Aorta (tissue), 5 donors: Measurements from ENCODE around the gene VRK1. TPM values are rescaled to one million over a fixed set of nuclear protein-coding genes. Genes with fewer than 3 reads are reported as not detected.
"Not testable (repeated sequence)": the region's sequence is repeated elsewhere in the genome, so short reads cannot be mapped to it uniquely, and the experiment has no call there.

Source experiments
- ATAC-seq: fragments of 200-7000 bp; cut with Tn5 transposase; one replicate; pipeline ENCODE4 v1.9.1; 2022; ENCODE audit warnings: moderate library complexity; ENCODE audit not compliant: low FRiP score
- DNase-seq, 2 donors: peaks; one replicate each; pipeline ENCODE4 v3.0.0-alpha.2; 2020
- H3K27ac ChIP-seq, 2 donors: one replicate each; pipeline ENCODE4 v1.5.1; 2013; ENCODE audit warnings: low read length in 2 of 2, mild to moderate bottlenecking in 2 of 2, moderate library complexity in 2 of 2, control low read depth in 1 of 2, inconsistent platforms in 1 of 2, low read depth in 1 of 2
- H3K27me3 ChIP-seq, 2 donors: one replicate each; pipeline ENCODE4 v1.6.1; 2013; ENCODE audit warnings: control low read depth in 1 of 2, low read length in 1 of 2, mild to moderate bottlenecking in 1 of 2, moderate library complexity in 1 of 2; ENCODE audit not compliant: insufficient read depth in 2 of 2, control insufficient read depth in 1 of 2
- H3K36me3 ChIP-seq, 2 donors: one replicate each; pipeline ENCODE4 v1.6.1; 2013; ENCODE audit warnings: control low read depth in 1 of 2, low read length in 1 of 2, mild to moderate bottlenecking in 1 of 2; ENCODE audit not compliant: insufficient read depth in 2 of 2, control insufficient read depth in 1 of 2
- H3K4me1 ChIP-seq, 2 donors: one replicate each; pipeline ENCODE4 v1.6.1; 2013; ENCODE audit warnings: low read length in 2 of 2, control low read depth in 1 of 2, mild to moderate bottlenecking in 1 of 2, moderate library complexity in 1 of 2; ENCODE audit not compliant: insufficient read depth in 2 of 2, control insufficient read depth in 1 of 2
- H3K4me3 ChIP-seq, 2 donors: one replicate each; pipeline ENCODE4 v1.5.1; 2013; ENCODE audit warnings: low read length in 2 of 2, control low read depth in 1 of 2, mild to moderate bottlenecking in 1 of 2
- H3K9me3 ChIP-seq: one replicate; pipeline ENCODE4 v1.6.1; 2013; ENCODE audit warnings: mild to moderate bottlenecking, low read length; ENCODE audit not compliant: control insufficient read depth
- WGBS, 2 donors: extraction: QIAGEN DNeasy Blood & Tissue Kit; methylation state at CpG; one replicate each; pipeline ENCODE4 v1.1.7; 2013; 5-methylcytosine and 5-hydroxymethylcytosine counted together
- intact Hi-C, 2 donors: fragments of 100-400 bp; cut with DNase I; formaldehyde crosslinking; loops; one replicate each; pipeline versions ENCODE4 v1.14.2 to v1.15.0; 2022
- polyA plus RNA-seq, 2 donors: library from polyadenylated mRNA; stranded (reverse); fragments of 200-250 nt; gene quantifications; one replicate each; pipeline ENCODE4 v1.2.3, GENCODE V29; 2013
- total RNA-seq, 2 donors: library from RNA; stranded (reverse); fragmentation: NEBNext Ultra II Directional; extraction: Animal tissue kit (Norgen Biotek cat#: 25700); gene quantifications; one replicate each; pipeline ENCODE4 v1.2.1, GENCODE V29; 2021
- donor health status: healthy with polysubstance abuse.
- donor health status: Bipolar disorder and iron deficiency.
- donor health status: DM: no; HTN: no; CAD: no.
- donor health status: DM: no; HTN: no; CAD: no.
- donor health status: DM: yes; HTN: yes; CAD: no.

Gene VRK1
- total and polyA plus RNA-seq, 4 donors, result 5.8 to 9.4 (median 8.4) TPM

DNA sequence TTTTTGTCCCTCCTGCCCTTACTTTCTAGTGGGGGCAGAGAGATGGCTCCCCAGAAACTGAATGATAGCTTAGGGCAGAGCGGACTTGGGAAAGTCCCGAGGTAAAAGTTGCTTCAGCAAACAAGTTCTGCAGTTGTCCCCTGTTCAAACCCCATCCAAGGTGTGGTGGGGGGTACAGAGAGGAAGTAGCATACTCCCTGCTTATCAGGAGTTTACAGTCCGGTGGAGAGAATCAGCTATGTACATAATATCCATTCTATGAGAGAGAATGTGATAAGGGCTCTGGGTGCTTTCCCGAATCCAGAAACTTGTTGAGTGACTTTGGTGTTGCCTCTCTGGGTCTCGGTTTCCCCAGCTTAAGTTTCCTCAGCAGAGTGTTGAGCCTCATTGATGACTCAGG lies 40.4 kb upstream of the VRK1 start:
- H3K36me3 ChIP-seq, result no peaks in the 10 kb centered on the region
- 60 to 66% methylated on average over 5 of the region's 5 CpGs for WGBS, 2 donors
- ATAC-seq, result no peak
- intact Hi-C loops, result no loop called here
- no peaks in the 10 kb centered on the region for H3K4me1 ChIP-seq
- no peak overlapping the region for H3K27ac ChIP-seq
- H3K27me3 ChIP-seq, result no peaks in the 10 kb centered on the region
- H3K9me3 ChIP-seq, result no peaks in the 10 kb centered on the region
- H3K4me3 ChIP-seq, result no peak overlapping the region
- DNase-seq, result no peak

DNA sequence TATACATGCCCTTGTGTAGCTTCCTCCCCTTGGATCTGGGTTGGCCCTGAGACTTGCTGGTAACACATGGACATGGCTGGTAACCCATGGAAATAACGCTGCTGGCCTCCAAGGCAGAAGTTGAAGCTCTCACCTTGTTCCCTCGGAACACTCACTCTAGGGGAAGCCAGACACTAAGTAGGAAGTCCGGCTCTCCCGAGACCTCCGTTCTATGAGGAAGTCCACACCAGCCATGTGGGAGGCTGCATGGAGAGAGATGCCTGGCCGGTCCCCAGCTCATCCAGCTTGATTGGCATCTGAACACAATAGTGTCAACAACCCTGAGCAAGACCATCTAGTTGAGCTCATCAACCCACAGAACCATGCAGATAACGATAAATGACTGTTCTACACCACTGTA lies 39.7 kb upstream of the VRK1 start:
- Histone ChIP-seq H3K36me3 (no peaks in the 10 kb centered on the region), H3K27ac (no peak overlapping the region), H3K4me1 (no peaks in the 10 kb centered on the region), H3K4me3 (no peak overlapping the region), H3K9me3 (no peaks in the 10 kb centered on the region), H3K27me3 (no peaks in the 10 kb centered on the region)
- no peak for ATAC-seq
- 66 to 75% methylated on average over 7 of the region's 7 CpGs for WGBS, 2 donors
- intact Hi-C loops, result no loop called here
- DNase-seq, result no peak

DNA sequence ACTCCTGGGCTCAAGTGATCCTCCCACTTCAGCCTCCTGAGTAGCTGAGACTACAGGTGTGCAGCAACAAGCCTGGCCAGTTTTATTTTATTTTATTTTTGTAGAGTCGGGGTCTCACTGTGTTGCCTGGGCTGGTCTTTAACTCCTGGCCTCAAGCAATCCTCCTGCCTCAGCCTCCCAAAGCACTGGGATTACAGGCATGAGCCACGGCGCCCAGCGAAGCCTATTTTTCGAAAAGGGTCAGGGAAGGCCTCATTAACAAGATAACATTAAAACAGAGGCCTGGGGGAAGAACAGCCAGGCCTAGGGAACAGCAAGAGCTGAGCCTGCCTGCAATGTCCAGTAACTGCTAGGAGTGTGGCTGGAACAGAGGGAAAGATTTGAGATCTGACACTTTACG lies 36.1 kb upstream of the VRK1 start:
- H3K9me3 ChIP-seq, result no peaks in the 10 kb centered on the region
- ATAC-seq, result no peak
- no peaks in the 10 kb centered on the region for H3K4me1 ChIP-seq
- no peaks in the 10 kb centered on the region for H3K27me3 ChIP-seq
- no peak overlapping the region for H3K27ac ChIP-seq
- no peak for DNase-seq
- H3K4me3 ChIP-seq, result no peak overlapping the region
- WGBS, 2 donors, result 81 to 87% methylated on average over 6 of the region's 6 CpGs
- no peaks in the 10 kb centered on the region for H3K36me3 ChIP-seq
- intact Hi-C loops, result no loop called here

DNA sequence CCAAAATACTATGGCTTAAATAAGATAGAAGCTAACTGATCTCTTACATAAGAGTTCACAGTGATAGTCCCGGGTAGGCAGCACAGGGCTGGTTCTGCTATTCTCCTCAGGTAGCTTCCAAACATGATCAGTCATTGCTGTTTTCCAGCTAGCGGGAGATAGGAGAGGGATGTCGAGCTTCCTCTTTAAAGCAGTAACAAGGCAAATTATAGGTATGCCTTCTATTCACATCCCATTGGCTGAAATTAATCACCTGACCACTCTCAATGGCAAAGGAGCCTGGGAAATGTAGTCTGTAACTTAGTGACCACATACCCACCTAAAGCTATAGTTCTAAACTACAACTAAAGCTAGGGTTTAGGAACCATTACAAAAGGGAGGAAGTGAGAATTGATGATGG lies 34.5 kb upstream of the VRK1 start:
- ATAC-seq, result no peak

DNA sequence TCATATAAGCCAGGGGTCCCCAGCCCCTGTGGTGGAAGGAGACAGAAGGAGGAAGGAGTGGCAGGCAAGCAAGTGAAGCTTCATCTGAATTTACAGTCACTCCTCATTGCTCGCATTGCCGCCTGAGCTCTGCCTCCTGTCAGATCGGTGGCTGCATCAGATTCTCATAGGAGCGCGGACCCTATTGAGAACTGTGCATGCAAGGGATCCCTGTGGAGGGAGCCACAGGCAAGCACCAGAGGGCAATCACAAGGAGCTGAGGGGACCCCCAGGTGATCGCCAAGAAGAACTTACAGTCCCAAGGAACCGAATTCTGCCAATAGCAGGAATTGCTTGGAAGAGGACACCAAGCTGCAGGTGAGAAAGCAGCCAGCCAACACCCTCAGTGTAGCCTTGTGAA lies 33.2 kb upstream of the VRK1 start:
- Histone ChIP-seq H3K4me1 (no peaks in the 10 kb centered on the region), H3K4me3 (no peak overlapping the region), H3K27me3 (no peaks in the 10 kb centered on the region), H3K36me3 (no peaks in the 10 kb centered on the region), H3K9me3 (no peaks in the 10 kb centered on the region), H3K27ac (no peak overlapping the region)
- WGBS, 2 donors, result 82% methylated on average over 7 of the region's 7 CpGs
- no peak for DNase-seq
- no peak for ATAC-seq
- intact Hi-C loops, result no loop called here

More for the DNA sequence above, 34.5 kb upstream of the VRK1 start:
- Histone ChIP-seq H3K27ac (no peak overlapping the region), H3K4me1 (no peaks in the 10 kb centered on the region), H3K4me3 (no peak overlapping the region), H3K9me3 (no peaks in the 10 kb centered on the region), H3K36me3 (no peaks in the 10 kb centered on the region), H3K27me3 (no peaks in the 10 kb centered on the region)
- 4 to 5% methylated on average over 3 of the region's 3 CpGs for WGBS, 2 donors
- no peak for DNase-seq
- intact Hi-C loops, result no loop called here

DNA sequence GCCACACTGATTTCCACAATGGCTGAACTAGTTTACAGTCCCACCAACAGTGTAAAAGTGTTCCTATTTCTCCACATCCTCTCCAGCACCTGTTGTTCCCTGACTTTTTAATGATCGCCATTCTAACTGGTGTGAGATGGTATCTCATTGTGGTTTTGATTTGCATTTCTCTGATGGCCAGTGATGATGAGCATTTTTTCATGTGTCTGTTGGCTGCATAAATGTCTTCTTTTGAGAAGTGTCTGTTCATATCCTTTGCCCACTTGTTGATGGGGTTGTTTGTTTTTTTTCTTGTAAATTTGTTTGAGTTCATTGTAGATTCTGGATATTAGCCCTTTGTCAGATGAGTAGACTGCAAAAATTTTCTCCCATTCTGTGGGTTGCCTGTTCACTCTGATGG lies 32.0 kb upstream of the VRK1 start:
- H3K4me1 ChIP-seq, H3K4me3 ChIP-seq, intact Hi-C loops, DNase-seq, H3K9me3 ChIP-seq, H3K27me3 ChIP-seq, H3K27ac ChIP-seq, ATAC-seq, H3K36me3 ChIP-seq: not testable (repeated sequence)
- WGBS, 2 donors, result no CpG with 5 or more reads among the region's 1 CpG

DNA sequence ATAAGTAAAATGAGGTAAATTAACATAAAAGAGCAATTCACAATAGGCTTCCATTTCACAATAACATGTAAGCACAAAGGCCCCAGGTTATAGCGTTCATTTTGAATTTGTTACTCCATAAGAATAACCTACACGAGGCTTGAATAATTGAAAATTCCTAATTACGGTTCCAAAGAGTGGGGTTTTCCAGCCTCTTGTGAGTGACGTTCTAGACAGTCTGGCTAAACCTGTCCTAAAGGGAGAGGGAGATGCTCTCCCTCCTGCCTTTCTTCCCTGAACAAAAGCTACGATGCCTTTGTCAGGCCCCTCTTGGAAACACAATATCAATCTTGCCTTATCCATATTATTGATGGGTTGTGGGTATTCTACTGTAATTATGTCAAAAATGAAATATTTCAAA lies 24.3 kb upstream of the VRK1 start:
- H3K27me3 ChIP-seq, result no peaks in the 10 kb centered on the region
- DNase-seq (no peak), ATAC-seq (no peak)
- peaks cover 2% of the 10 kb centered on the region for H3K9me3 ChIP-seq
- no peaks in the 10 kb centered on the region for H3K36me3 ChIP-seq
- no peak overlapping the region for H3K27ac ChIP-seq
- intact Hi-C loops, result no loop called here
- H3K4me3 ChIP-seq, result no peak overlapping the region
- H3K4me1 ChIP-seq, result no peaks in the 10 kb centered on the region
- 80 to 85% methylated on average over 5 of the region's 5 CpGs for WGBS, 2 donors

DNA sequence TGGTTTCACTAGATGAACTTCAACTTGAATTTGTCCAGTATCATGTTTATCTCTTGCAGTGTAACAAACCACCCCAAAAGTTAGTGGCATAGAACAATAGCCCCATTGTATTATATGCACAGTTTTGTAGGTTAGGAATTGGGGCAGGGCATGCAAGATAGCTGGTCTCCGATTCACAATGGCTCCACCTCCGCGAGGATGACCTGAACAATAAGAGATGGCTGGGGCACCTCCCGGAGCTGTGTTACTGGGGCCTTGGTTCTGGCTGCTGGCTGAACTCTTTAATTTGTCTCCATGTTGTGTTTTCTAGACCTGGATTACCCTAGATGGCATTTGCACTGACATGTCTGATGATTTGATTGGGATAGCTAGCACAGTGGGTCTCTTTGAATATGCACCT lies 20.4 kb upstream of the VRK1 start:
- no peak for DNase-seq
- 88 to 94% methylated on average over 4 of the region's 4 CpGs for WGBS, 2 donors

DNA sequence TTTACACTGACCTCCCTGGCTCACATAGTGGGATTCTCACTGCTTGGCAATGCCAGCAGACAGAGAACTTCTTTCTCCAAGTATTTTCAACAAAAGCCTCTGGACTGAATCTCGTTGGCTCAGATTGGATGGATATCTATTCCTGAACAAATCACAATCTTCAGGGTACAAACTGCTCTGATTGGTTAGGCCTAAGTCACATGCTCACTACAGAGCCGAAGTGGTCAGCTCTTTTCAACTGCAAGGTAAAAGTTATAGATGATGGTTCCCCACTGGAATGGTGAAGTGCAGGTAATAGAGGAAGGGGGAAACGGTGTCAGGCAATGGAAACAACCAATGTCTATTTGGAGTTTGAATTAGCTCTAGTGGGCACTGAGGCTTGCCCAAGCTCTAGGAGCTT lies 16.7 kb upstream of the VRK1 start:
- WGBS, 2 donors, result 80 to 82% methylated on average over 3 of the region's 3 CpGs
- ATAC-seq, result no peak
- H3K27me3 ChIP-seq, result no peaks in the 10 kb centered on the region
- intact Hi-C loops, result no loop called here
- no peaks in the 10 kb centered on the region for H3K36me3 ChIP-seq
- H3K9me3 ChIP-seq, result no peaks in the 10 kb centered on the region
- no peak for DNase-seq
- H3K4me3 ChIP-seq, result no peak overlapping the region
- H3K4me1 ChIP-seq, result no peaks in the 10 kb centered on the region
- H3K27ac ChIP-seq, result no peak overlapping the region

More for the DNA sequence above, 20.4 kb upstream of the VRK1 start:
- Histone ChIP-seq H3K27me3 (no peaks in the 10 kb centered on the region), H3K36me3 (no peaks in the 10 kb centered on the region), H3K4me3 (no peak overlapping the region), H3K27ac (no peak overlapping the region), H3K9me3 (no peaks in the 10 kb centered on the region), H3K4me1 (no peaks in the 10 kb centered on the region)
- no peak for ATAC-seq
- intact Hi-C loops, result no loop called here
